Measurements from ENCODE around the gene FAM131C.
A peak's percentile ranks its signal among the peaks of the same experiment; 100 is the strongest.

FAM131C gene

DNA sequence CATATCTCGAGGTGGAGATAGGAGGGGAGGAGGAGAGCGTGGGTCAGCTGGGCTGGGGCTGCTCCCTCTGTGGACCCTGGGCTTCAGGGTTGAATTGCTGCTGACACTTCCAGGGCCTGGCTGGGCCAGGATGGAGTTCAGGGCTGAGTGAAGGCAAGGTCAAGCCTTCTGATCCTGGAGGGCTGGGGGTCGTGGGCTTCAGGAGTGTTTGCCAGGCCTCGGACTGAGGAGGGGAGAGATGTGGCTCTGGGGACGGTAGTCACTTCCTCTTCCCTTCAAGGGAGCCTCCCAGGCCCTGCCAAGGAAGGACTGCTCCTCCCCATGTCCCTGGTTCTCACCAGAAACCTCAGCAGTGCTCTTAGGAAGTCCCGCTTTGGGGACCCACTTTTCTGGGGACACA lies 12.1 kb upstream of the FAM131C start:
- H3K27ac ChIP-seq = no peak overlapping the region
- no peaks in the 10 kb centered on the region for H3K27me3 ChIP-seq
- H3K4me3 ChIP-seq (ENCODE audit: low read depth in 1 of 2, low read length in 1 of 2) = no peak overlapping the region
- TF ChIP-seq, protein P1, sequence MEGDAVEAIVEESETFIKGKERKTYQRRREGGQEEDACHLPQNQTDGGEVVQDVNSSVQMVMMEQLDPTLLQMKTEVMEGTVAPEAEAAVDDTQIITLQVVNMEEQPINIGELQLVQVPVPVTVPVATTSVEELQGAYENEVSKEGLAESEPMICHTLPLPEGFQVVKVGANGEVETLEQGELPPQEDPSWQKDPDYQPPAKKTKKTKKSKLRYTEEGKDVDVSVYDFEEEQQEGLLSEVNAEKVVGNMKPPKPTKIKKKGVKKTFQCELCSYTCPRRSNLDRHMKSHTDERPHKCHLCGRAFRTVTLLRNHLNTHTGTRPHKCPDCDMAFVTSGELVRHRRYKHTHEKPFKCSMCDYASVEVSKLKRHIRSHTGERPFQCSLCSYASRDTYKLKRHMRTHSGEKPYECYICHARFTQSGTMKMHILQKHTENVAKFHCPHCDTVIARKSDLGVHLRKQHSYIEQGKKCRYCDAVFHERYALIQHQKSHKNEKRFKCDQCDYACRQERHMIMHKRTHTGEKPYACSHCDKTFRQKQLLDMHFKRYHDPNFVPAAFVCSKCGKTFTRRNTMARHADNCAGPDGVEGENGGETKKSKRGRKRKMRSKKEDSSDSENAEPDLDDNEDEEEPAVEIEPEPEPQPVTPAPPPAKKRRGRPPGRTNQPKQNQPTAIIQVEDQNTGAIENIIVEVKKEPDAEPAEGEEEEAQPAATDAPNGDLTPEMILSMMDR (IDR thresholded peaks at IDR 0.05) = no peak
- no peaks in the 10 kb centered on the region for H3K4me1 ChIP-seq (ENCODE audit: control insufficient read depth in 1 of 2, insufficient read depth in 1 of 2, low read depth in 1 of 2, low read length in 1 of 2)
- no peaks in the 10 kb centered on the region for H3K36me3 ChIP-seq
- no peaks in the 10 kb centered on the region for H3K9me3 ChIP-seq

DNA sequence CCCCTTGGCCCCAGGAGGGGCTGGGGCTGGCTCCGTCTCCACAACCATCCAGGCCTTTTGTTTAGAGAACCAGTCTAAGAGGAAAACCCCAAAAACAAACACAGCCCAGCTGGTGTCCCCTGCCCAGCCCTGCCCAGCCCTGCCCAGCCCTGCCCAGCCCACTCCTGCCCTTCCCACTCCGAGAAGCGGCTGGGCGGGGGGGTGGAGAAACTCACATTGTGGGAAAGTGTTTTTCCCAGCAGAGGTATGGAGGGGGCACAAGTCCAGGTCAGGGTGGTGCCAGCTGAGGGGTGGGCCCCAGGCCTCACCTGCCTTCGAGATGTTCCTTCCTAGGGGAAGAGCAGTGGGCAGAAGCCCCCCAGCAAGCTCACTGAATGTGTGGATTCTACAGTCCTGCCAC lies 10.0 kb upstream of the FAM131C start:
- Histone ChIP-seq H3K4me1 (ENCODE audit: control insufficient read depth in 1 of 2, insufficient read depth in 1 of 2, low read depth in 1 of 2, low read length in 1 of 2) (no peaks in the 10 kb centered on the region), H3K27ac (no peak overlapping the region), H3K9me3 (no peaks in the 10 kb centered on the region), H3K4me3 (ENCODE audit: low read depth in 1 of 2, low read length in 1 of 2) (no peak overlapping the region), H3K36me3 (no peaks in the 10 kb centered on the region), H3K27me3 (no peaks in the 10 kb centered on the region)
- TF ChIP-seq, protein P1 (IDR thresholded peaks at IDR 0.05) = no peak

DNA sequence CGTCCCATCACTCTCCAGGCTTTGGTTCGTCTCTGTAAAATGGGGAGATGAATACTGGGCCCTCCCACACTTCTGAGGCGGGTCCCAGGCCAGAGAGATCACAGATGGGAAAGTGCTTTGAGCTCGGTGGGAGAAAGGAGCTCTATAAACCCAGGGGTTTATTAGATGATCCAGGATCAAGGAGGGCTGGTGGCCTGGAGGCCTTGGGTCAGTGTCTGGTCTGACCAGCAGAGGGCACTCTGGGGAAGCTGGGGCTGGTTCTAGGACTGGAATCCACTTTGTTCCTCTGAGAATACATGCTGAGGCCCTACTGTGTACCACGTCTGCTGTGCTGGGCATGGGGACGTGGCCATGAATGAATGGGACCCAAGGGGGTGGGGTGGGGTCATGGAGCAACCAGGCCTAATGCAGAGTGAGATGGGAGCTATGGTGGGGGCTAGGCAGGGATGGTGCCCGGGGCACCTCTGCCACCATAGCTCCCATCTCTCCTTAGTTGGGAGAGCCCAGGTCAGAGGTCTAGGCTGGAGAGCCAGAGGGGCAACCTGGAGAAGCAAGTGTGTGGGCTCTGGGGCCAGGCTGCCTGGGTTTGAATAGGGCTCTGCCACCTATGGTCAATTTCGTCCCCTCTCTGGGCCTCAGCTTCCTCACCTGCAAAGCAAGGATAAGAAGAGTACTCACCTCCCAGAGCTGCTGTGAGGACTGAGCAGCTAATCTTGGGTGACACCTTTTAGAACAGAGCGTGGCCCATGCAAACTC lies 9.0 kb upstream of the FAM131C start:
- no peaks in the 10 kb centered on the region for H3K36me3 ChIP-seq
- no peak overlapping the region for H3K4me3 ChIP-seq (ENCODE audit: low read depth in 1 of 2, low read length in 1 of 2)
- H3K9me3 ChIP-seq = no peaks in the 10 kb centered on the region
- H3K27me3 ChIP-seq = no peaks in the 10 kb centered on the region
- H3K4me1 ChIP-seq (ENCODE audit: control insufficient read depth in 1 of 2, insufficient read depth in 1 of 2, low read depth in 1 of 2, low read length in 1 of 2) = no peaks in the 10 kb centered on the region
- H3K27ac ChIP-seq = no peak overlapping the region
- TF ChIP-seq, protein P1 (IDR thresholded peaks at IDR 0.05) = peak; percentile 29

DNA sequence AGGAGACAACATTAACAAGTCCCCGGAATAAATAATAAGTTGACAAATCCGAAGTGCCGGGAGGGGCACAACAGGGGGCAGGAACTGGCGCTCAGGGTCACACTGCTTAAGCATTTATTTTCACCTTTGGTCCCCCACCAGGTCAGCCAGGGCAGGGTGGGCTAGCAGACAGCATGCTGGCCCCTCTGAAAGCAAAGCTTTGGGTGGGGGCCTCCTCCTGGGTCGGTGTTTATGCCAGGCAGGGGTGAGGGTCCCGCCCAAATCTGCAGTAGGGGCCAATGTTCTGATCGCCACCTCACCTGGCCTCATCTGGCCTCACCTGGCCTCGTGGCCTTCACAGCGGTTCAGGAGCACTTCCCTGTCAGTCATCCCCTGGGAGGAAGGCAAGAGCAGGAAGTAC lies 8.2 kb upstream of the FAM131C start:
- no peak overlapping the region for H3K4me3 ChIP-seq (ENCODE audit: low read depth in 1 of 2, low read length in 1 of 2)
- no peak overlapping the region for H3K27ac ChIP-seq

DNA sequence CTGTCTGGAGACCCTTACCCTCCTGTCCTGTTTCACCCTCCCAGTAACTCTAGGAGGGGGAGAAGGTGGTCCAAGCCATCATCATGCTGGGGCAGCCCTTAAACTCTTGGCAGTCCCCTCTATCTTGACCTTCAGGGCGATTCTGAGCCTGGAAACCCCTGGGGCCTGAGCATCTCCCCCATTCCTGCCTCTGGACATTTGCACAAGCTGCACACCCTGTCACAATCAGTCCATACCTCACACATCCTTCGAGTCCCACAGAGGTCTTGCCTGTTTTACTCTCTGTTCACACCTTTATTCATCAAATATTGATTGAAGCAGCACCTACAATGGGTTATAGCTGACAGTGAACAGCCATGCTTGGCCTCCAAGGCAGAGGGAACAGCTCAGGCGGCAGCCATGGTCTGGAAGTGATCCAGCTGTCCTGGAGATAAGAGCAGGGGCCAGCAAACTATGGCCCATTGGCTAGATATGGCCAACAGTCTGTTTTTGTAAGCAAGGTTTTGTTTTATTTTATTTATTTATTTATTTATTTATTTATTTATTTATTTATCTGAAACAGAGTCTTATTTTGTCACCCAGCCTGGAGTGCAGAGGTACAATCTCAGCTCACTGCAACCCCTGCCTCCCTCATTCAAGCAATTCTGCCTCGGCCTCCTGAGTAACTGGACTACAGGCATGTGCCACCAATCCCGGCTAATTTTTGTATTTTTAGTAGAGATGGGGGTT lies 7.1 kb upstream of the FAM131C start:
- Histone ChIP-seq H3K4me3 (ENCODE audit: low read depth in 1 of 2, low read length in 1 of 2) (no peak overlapping the region), H3K27ac (no peak overlapping the region), H3K36me3 (no peaks in the 10 kb centered on the region), H3K27me3 (peaks cover 5% of the 10 kb centered on the region), H3K4me1 (ENCODE audit: control insufficient read depth in 1 of 2, insufficient read depth in 1 of 2, low read depth in 1 of 2, low read length in 1 of 2) (no peaks in the 10 kb centered on the region), H3K9me3 (no peaks in the 10 kb centered on the region)
- TF ChIP-seq, protein P1 (IDR thresholded peaks at IDR 0.05) = no peak

More for the DNA sequence above, 8.2 kb upstream of the FAM131C start:
- TF ChIP-seq, protein P1 (IDR thresholded peaks at IDR 0.05) = no peak
- H3K9me3 ChIP-seq = no peaks in the 10 kb centered on the region
- no peaks in the 10 kb centered on the region for H3K36me3 ChIP-seq
- no peaks in the 10 kb centered on the region for H3K4me1 ChIP-seq (ENCODE audit: control insufficient read depth in 1 of 2, insufficient read depth in 1 of 2, low read depth in 1 of 2, low read length in 1 of 2)
- no peaks in the 10 kb centered on the region for H3K27me3 ChIP-seq

All from neutrophil (primary cell).